RCC 7860 (cell line): ENCODE results near the gene DEFB116.
"Not testable (repeated sequence)": the region's sequence is repeated elsewhere in the genome, so short reads cannot be mapped to it uniquely, and the experiment has no call there.

Experiments used
- DNase-seq: peaks from one replicate; pipeline ENCODE4 v3.0.0-alpha.2; 2015; ENCODE audit warnings: low spot score
- FAIRE-seq: peaks from 2 replicates; lab custom pipeline; 2012; peaks lifted over from hg19 to GRCh38; lab: Jason Lieb, UNC

Gene DEFB116

GRCh38 chr20:31308535-31309162 is at the start of gene DEFB116:
DEFB116 (minus strand) TSS chr20:31308585; CDS start chr20:31308585, 0 bp downstream.
- FAIRE-seq (no peak), DNase-seq (no peak)

- no peak for DNase-seq
- no peak for FAIRE-seq
These were observed 47.6 kb upstream of the DEFB116 start for GRCh38 chr20:31355981-31356380.

GRCh38 chr20:31341470-31341869 is 33.1 kb upstream of the DEFB116 start:
- FAIRE-seq, result no peak
- DNase-seq, result no peak

GRCh38 chr20:31330893-31331292 is 22.5 kb upstream of the DEFB116 start:
- DNase-seq (no peak), FAIRE-seq (no peak)

- FAIRE-seq (no peak), DNase-seq (no peak)
These were observed 14.1 kb upstream of the DEFB116 start for GRCh38 chr20:31322504-31322903.

GRCh38 chr20:31284964-31285363 is 23.4 kb downstream of the DEFB116 start:
- not testable (repeated sequence) for FAIRE-seq, DNase-seq

GRCh38 chr20:31278178-31278577 is 30.2 kb downstream of the DEFB116 start:
- no peak for DNase-seq
- no peak for FAIRE-seq

GRCh38 chr20:31274441-31274840 is 33.9 kb downstream of the DEFB116 start:
- DNase-seq (no peak), FAIRE-seq (no peak)

- FAIRE-seq (no peak), DNase-seq (peak; percentile 41)
These were observed 48.0 kb downstream of the DEFB116 start for GRCh38 chr20:31260326-31260932.

GRCh38 chr20:31257364-31257763 is 51.0 kb downstream of the DEFB116 start, which contains the start of gene DEFB115:
DEFB115 (plus strand) TSS chr20:31257664; CDS start chr20:31257664, 0 bp downstream.
- FAIRE-seq, result no peak
- no peak for DNase-seq

GRCh38 chr20:31256959-31257358 is 51.4 kb downstream of the DEFB116 start:
- FAIRE-seq (no peak), DNase-seq (no peak)
